ENCODE results near the gene MAGEA11.

- TF ChIP-seq EZH2phosphoT487 (IDR thresholded peaks at IDR 0.05; ENCODE audit: low read depth) (no peak), CTCF (IDR thresholded peaks at IDR 0.05; ENCODE audit: low read depth, low read length) (no peak)
Measured at GRCh38 chrX:149682031-149682430, 29.8 kb upstream of the MAGEA11 start.
